Femur (tissue), 1 donor: ENCODE results near the gene PABPN1L.

Experiments
- DNase-seq: peaks from one replicate; pipeline ENCODE4 v3.0.0-alpha.2; 2017

PABPN1L gene

DNA sequence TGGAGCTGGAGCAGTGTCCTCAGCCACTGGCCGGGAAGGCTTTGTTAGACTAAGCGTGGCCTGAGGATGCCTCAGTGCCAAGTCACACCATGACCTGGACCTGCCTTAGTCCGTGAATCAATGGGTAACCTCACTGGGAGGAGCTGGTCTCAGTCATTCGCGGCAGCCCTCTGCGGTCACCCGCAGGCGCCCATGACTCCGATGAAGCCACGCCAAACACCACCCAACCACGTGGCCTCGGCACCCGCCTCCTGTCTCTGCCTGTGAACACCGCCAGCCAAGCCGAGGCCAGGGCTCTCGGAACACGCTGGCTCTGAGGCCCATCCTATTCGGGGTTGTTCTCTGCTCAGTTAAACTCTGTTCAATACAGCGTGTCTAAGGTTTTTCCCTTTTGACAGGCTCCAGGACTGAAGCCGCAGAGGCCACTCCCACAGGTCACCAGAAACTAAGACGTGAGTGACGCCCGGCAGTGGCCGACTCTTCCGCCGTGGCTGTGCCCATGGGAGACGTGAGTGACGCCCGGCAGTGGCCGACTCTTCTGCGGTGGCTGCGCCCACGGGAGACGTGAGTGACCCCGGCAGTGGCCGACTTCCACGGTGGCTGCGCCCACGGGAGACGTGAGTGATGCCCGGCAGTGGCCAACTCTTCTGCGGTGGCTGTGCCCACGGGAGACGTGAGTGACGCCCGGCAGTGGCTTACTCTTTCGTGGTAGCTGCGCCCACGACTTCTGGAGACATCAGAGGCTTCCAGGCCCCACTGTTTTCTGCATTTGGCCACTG is 16.8 kb upstream of the PABPN1L start:
- DNase-seq, result no peak

- DNase-seq, result no peak
Observed at GRCh38 chr16:88882358-88883030, 16.0 kb upstream of the PABPN1L start.

DNA sequence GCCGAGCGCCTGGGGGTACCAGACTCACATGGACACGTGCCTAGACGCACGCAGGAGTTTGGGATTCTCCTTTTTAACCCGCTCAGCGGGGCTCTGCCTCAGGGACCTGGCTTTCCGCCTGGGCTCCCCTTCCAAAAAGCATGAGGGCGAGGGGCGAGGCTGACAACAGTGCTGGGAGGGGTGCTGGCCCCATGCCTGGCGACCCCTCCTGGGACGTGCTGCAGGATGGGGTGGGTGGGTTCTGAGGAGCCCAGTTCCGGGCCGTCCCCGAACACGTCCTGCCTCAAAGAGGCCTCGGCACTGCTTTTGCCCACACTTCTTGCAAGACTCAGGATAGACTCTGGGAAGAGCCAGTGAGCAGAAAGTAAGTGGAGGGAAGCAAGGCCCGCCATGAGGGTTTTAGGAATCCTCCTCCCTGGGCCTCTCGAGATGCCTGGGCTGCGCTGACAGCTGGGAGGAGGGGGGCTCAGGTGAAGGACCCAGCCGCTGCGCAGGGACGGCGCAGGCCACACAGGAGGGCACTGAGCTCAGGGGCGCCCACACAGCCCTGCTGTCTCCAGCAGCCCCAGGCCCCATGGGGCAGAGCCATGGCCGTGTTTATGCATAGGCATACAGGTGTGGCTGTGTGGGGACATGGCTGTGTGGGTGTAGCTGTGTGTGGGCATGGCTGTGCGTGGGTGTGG is 15.4 kb upstream of the PABPN1L start:
- no peak for DNase-seq

GRCh38 chr16:88881007-88881615 is 14.7 kb upstream of the PABPN1L start:
- DNase-seq, result no peak

DNA sequence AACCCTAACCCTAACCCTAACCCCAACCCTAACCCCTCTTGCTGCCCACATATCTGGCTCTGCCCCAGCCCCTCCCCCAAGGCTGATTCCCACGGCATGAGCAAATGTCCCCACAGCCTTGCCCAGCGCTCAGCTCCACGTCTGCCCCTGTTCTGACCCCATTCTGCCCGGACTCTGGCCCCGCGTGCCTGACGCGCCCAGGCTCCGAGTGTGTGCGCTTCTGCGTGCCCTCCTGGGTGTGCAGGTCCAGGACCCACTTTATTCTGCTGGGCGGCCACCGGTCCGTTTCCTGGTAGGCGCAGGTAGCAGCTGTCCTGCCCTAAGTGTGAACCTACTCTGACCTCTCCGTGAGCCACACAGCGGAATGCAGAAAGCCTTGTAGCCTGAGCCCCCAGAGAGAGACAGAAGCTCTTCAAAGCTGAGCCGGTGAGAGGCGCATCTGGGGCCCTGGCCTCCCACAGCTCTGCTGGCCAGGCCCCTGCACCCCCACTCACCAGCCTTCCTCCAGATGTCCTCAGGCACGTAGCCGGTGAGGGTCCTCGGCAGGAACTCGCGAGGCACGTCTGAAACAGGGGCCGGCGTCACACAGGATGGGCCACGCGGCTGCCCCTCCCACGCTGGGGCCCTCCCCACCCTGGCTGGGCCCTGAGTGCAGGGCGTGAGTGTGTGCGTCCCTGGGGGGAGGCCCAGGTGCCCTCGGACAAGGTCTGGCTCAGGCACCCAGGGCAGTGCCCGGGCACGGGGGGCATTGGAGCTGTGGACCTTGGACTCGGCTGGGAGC is 14.0 kb upstream of the PABPN1L start:
- DNase-seq, result no peak

GRCh38 chr16:88879788-88880055 is 13.3 kb upstream of the PABPN1L start:
- no peak for DNase-seq

DNA sequence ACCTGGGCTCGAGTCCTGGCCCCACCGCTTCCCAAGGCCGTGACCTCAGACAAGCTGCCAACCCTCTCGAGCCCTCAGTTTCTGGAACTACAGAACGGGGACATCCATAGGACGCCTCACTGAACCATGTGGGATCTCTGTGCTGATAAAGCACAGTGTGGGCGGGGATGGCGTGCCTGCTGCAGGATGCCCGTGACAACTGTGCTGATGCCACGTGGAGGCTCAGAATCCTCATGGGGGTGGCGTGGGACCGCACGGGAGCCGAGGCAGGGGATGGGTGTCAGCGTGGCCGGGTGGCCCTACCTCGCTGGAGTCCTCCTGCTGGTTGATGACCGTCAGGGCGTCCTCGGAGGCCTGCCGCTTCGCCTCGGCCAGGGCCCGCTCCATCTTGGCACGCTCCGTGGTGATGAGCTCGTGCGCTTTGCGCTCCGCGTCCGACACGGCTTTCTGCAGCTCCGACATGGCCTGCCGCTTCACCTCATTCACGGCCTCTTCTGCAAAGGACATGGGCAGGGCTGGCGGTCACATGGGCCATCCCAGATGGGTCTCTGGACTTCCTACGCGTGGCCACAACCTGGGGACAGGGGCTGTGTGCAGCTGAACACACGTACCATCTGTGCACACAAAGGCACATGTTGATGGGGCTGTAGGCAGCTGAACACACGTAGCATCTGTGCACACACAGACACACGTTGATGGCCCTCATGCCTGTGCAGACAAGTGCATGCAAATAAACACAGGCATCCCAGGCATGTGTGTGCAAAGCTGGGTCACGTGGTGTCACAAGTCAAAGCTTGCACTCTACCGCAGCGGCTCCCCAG is 12.7 kb upstream of the PABPN1L start:
- no peak for DNase-seq

DNA sequence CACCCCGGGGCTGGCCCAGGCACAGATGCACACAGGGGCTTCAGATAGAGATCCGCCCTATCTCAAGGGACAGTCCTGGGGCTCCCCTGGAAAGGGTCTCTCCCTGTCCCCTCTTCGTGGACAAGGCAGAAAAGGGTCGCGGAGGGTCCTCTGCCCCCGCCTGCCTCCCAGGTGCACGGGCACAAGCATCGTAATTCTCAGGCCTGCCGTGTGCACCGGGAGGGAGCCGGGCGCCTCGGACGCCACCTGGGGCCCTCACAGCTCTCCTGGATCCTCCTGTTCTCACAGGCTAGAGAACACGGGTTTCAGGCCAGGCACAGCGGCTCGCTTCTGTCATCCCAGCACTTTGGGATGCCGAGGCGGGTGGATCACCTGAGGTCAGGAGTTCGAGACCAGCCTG is 11.9 kb upstream of the PABPN1L start:
- DNase-seq, result no peak

- no peak for DNase-seq
Observed at GRCh38 chr16:88877564-88878289, 11.3 kb upstream of the PABPN1L start.

DNA sequence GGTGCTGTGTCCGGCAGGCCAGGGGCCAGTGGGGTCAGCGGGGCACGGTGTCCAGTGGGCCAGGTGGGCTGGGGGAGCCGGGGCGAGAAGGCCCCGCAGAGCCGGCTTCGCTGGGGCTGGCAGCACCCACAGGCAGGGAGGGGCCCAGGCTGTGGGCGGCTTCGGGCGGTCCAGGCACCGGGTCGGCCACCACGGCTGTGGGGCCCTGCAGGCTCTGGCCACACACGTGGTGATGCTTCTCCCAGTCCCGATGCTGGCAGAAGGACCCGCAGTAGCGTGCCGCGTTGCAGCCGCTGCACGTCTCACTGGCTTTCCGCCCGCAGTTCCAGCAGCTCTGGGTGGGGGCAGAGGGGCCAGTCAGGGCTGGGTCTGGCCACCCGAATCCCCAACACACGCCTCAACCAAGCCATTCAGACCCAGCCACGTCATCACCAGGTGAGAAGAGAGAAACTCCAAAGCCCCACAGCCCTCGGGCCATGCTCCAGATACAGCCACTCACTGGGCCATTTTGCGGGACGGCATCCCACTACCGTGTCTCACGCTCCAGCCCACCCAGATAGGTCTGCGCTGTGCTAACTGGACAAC is 10.6 kb upstream of the PABPN1L start:
- DNase-seq, result no peak

- no peak for DNase-seq
Observed at GRCh38 chr16:88875703-88876234, 9.3 kb upstream of the PABPN1L start.

DNA sequence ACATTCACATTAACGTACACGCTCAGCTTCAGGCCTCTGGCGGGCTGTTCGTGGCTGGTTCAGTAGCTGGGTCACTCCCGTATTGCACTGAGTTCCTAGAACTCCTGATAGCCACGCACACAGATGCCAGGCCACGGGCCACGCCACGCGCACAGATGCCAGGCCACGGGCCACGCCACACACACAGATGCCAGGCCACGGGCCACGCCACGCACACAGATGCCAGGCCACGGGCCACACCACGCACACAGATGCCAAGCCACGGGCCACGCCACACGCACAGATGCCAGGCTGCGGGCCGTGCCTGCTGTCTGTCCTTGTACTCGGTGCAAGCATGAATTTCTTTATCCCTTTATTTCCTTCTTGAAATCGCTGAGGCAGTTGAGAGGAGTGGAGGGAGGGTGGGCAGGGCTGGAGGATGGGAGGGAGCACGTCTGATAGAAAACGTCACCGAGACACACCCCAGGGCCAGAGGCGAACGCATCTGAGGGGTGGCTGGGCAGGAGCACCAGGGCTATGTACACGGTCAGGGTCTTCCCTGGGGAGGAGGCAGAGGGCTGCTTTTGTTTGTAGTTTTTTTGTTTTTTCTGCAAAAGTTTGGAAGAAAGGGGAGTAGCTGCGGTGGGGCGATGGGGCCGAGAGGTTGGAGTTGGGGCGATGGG is 8.6 kb upstream of the PABPN1L start:
- no peak for DNase-seq

DNA sequence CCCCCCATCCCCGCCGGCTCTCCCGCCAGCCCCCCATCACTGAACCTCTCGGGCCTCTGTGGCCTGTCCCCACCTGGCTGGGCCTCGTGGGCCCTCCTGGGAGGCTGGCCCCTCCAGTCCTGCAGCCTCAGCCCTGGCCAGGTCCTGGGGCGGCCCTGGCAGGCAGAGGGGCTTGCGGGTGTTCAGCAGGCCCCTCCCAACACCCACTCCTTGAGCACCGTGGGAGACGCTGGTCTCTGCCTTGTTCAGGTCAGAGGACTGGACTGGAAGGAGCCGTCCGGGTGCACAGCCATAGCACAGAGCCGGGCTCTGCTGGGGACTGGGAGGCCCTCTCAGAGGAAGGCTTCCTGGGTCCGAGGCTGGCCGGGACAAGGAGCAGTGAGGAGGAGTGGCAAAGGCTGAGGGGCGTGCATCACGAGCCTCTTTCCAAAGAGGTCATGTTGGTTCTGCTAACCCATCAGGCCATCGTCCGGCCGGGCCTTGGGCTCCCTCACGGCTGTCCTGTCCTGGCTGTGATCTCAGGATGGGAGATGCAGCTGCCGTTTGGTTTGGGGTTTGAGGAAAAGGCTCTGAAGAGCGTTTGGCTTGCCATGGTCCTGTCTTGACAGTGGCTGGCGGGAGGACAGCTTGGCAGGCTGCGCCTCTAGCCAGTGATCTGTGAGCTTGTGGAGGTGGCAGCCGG is 6.3 kb upstream of the PABPN1L start:
- DNase-seq, result no peak

- DNase-seq, result no peak
Observed at GRCh38 chr16:88871730-88872416, 5.4 kb upstream of the PABPN1L start.

- no peak for DNase-seq
Observed at GRCh38 chr16:88871349-88871702, 4.9 kb upstream of the PABPN1L start.

GRCh38 chr16:88870608-88871348 is 4.3 kb upstream of the PABPN1L start:
- DNase-seq, result no peak

GRCh38 chr16:88869673-88869980 is 3.2 kb upstream of the PABPN1L start:
- no peak for DNase-seq

- no peak for DNase-seq
Observed at GRCh38 chr16:88868974-88869672, 2.7 kb upstream of the PABPN1L start.
